Measurements from ENCODE around the gene UBFD1.
"Not testable (repeated sequence)": the region's sequence is repeated elsewhere in the genome, so short reads cannot be mapped to it uniquely, and the experiment has no call there.

Gene UBFD1

GRCh38 chr16:23556881-23557778 is at the start of gene UBFD1, which contains the start of gene EARS2:
UBFD1 (plus strand) TSS chr16:23557727; CDS start chr16:23557743, 16 bp downstream.
EARS2 (minus strand) TSS chr16:23557350; CDS start chr16:23557343, 7 bp downstream.
- peak; percentile 95 to 98 (median 96) for DNase-seq (ENCODE audit: low read depth in 4 of 4, low spot score in 1 of 4)

- no peak for DNase-seq (ENCODE audit: low read depth in 4 of 4, low spot score in 1 of 4)
Measured at GRCh38 chr16:23508589-23509440, 48.7 kb upstream of the UBFD1 start.

- DNase-seq (ENCODE audit: low read depth in 4 of 4, low spot score in 1 of 4), result no peak
Measured at GRCh38 chr16:23509441-23509754, 48.1 kb upstream of the UBFD1 start.

- DNase-seq (ENCODE audit: low read depth in 4 of 4, low spot score in 1 of 4), result peak in 2 of 4 experiments; percentile 4 to 13
Measured at GRCh38 chr16:23509782-23510163, 47.8 kb upstream of the UBFD1 start.

- peak; percentile 43 to 76 (median 70) for DNase-seq (ENCODE audit: low read depth in 4 of 4, low spot score in 1 of 4)
Measured at GRCh38 chr16:23510164-23510914, 47.2 kb upstream of the UBFD1 start, which contains the start of gene GGA2. GGA2 (minus strand) TSS chr16:23510494; CDS start chr16:23510411, 83 bp downstream.

- DNase-seq (ENCODE audit: low read depth in 4 of 4, low spot score in 1 of 4), result not testable (repeated sequence)
Measured at GRCh38 chr16:23510915-23511270, 46.6 kb upstream of the UBFD1 start.

- no peak for DNase-seq (ENCODE audit: low read depth in 4 of 4, low spot score in 1 of 4)
Measured at GRCh38 chr16:23511731-23512130, 45.8 kb upstream of the UBFD1 start.

- no peak for DNase-seq (ENCODE audit: low read depth in 4 of 4, low spot score in 1 of 4)
Measured at GRCh38 chr16:23512168-23512695, 45.3 kb upstream of the UBFD1 start.

GRCh38 chr16:23514381-23515152 is 43.0 kb upstream of the UBFD1 start:
- DNase-seq (ENCODE audit: low read depth in 4 of 4, low spot score in 1 of 4), result no peak

GRCh38 chr16:23515881-23516280 is 41.6 kb upstream of the UBFD1 start:
- DNase-seq (ENCODE audit: low read depth in 4 of 4, low spot score in 1 of 4), result no peak

- no peak for DNase-seq (ENCODE audit: low read depth in 4 of 4, low spot score in 1 of 4)
Measured at GRCh38 chr16:23516366-23517137, 41.0 kb upstream of the UBFD1 start.

- DNase-seq (ENCODE audit: low read depth in 4 of 4, low spot score in 1 of 4), result no peak
Measured at GRCh38 chr16:23518435-23518891, 39.1 kb upstream of the UBFD1 start.

GRCh38 chr16:23519282-23519681 is 38.2 kb upstream of the UBFD1 start:
- DNase-seq (ENCODE audit: low read depth in 4 of 4, low spot score in 1 of 4), result no peak

- no peak for DNase-seq (ENCODE audit: low read depth in 4 of 4, low spot score in 1 of 4)
Measured at GRCh38 chr16:23520500-23520899, 37.0 kb upstream of the UBFD1 start.

- no peak for DNase-seq (ENCODE audit: low read depth in 4 of 4, low spot score in 1 of 4)
Measured at GRCh38 chr16:23521037-23521743, 36.3 kb upstream of the UBFD1 start.

- DNase-seq (ENCODE audit: low read depth in 4 of 4, low spot score in 1 of 4), result no peak
Measured at GRCh38 chr16:23521965-23522364, 35.6 kb upstream of the UBFD1 start.

- DNase-seq (ENCODE audit: low read depth in 4 of 4, low spot score in 1 of 4), result no peak
Measured at GRCh38 chr16:23523321-23523720, 34.2 kb upstream of the UBFD1 start.

GRCh38 chr16:23523876-23524385 is 33.6 kb upstream of the UBFD1 start:
- no peak for DNase-seq (ENCODE audit: low read depth in 4 of 4, low spot score in 1 of 4)
